VCaP (cell line): ENCODE data around the gene CLDN18.

Experiments
- H3K27ac ChIP-seq: fragments of 450-650 bp; 2 replicates; pipeline ENCODE4 v1.5.1; 2017
- TF ChIP-seq, protein P1 (sequence below): fragments of 450-650 bp; conservative IDR thresholded peaks from 2 replicates; pipeline ENCODE4 v1.5.1; 2017; ENCODE audit warnings: mild to moderate bottlenecking, moderate library complexity

Gene CLDN18

DNA sequence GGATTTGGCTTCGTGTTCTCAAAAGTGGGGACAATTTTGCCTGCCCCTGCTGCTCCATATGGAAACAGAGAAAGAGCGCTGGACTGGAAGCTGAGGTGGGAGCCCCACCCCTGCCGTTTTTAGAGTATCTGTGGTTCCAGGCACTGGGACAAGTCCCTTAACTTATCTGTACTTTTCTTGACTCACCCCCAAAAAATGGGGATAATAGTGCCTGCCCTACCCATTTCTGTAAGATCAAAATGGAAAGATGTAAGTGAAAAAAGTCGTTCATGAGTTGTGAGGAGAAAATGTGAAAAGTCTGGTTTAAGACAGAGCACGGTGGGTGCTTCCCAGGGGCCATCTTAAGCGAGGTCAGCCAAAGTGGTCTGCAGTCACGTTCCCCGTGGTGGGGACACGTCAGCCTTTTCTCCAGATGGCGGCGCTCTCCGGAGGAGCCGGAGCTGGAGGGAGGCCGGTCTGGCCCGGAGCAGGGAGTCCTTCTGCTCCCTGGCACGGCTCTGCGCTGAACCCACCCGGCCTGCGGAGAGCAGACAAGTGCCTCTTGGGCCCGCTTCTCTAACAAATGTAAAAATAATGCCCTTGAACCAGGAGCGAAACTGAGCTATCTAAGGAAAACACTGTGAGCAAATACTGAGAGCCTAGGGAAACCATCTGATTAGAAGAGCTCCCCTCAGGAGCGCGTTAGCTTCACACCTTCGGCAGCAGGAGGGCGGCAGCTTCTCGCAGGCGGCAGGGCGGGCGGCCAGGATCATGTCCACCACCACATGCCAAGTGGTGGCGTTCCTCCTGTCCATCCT is at the start of gene CLDN18:
Gene CLDN18, plus strand, starts transcription at position 690 of the 797 bp plus-strand sequence. Its CDS starts 61 bp downstream, at position 751.
- TF ChIP-seq, protein P1, sequence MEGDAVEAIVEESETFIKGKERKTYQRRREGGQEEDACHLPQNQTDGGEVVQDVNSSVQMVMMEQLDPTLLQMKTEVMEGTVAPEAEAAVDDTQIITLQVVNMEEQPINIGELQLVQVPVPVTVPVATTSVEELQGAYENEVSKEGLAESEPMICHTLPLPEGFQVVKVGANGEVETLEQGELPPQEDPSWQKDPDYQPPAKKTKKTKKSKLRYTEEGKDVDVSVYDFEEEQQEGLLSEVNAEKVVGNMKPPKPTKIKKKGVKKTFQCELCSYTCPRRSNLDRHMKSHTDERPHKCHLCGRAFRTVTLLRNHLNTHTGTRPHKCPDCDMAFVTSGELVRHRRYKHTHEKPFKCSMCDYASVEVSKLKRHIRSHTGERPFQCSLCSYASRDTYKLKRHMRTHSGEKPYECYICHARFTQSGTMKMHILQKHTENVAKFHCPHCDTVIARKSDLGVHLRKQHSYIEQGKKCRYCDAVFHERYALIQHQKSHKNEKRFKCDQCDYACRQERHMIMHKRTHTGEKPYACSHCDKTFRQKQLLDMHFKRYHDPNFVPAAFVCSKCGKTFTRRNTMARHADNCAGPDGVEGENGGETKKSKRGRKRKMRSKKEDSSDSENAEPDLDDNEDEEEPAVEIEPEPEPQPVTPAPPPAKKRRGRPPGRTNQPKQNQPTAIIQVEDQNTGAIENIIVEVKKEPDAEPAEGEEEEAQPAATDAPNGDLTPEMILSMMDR: no peak
- no peak within 1 kb of the TSS for H3K27ac ChIP-seq

- TF ChIP-seq, protein P1: no peak
Measured at GRCh38 chr3:137962251-137962650, 47.7 kb upstream of the CLDN18 start.

GRCh38 chr3:137963463-137963862 is 46.5 kb upstream of the CLDN18 start:
- TF ChIP-seq, protein P1: no peak

More at GRCh38 chr3:137962251-137962650, 47.7 kb upstream of the CLDN18 start:
- no peak overlapping the region for H3K27ac ChIP-seq

DNA sequence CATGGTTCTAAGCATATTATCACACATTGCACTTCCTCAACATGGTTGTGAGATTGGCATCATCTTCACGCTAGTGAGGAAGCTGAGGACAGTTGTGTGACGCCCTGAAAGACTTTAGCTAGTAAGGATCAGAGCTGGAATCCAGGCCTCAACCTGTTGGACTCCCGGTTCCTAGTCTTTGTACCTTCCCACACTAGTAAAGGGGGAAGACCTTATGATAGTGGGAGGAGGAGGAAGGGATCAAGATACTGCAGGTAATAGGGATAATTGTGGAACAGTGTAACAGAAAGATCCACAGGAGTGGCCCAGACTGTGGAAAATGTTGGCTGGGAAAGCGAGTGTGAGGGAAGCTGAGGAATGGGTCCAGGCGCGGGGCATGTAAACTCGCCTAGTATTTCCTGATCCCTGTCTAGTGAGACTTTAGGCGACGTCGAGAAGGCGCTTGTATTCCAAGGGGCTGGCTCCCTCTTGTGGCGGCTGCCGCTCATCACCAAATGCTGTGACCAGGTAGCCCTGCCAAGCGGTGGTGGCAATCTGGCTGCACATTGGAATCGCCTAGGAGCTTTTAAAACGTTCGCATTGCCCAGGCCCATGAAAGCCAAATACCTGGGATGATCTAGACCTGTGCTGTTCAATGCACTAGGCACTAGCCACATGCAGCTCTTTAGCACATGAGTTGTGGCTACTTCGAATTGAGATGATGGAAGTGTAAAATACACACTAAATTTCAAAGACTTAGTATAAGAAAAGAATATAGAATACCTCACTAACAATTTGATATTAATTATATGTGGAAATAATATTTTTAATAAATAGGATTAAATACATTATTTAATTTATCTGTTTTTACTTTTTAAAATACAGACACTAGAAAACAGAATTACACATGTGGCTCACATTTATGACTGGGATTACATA is 38.8 kb upstream of the CLDN18 start:
- no peak overlapping the region for H3K27ac ChIP-seq
- TF ChIP-seq, protein P1: peak; percentile 95

More at GRCh38 chr3:137963463-137963862, 46.5 kb upstream of the CLDN18 start:
- no peak overlapping the region for H3K27ac ChIP-seq

DNA sequence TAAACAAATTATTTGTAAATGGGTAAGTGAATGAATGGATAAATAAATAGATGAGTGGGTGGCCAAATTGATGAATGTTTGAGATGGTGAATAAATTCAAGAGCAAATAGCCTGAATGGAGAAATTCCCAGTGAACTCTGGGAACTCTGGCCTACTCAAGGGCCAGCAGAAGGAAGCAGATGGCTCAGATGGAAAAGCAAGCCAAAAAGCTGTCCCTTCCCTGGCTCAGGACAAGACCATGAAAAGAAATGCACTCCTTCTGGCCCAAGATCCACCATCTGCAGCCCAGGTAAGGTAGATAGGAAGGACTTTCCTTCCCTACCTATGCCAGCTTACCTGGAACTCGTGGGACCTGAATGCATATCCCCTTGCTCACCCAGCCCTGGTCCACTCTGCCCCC is 37.6 kb upstream of the CLDN18 start:
- no peak overlapping the region for H3K27ac ChIP-seq
- TF ChIP-seq, protein P1: no peak

DNA sequence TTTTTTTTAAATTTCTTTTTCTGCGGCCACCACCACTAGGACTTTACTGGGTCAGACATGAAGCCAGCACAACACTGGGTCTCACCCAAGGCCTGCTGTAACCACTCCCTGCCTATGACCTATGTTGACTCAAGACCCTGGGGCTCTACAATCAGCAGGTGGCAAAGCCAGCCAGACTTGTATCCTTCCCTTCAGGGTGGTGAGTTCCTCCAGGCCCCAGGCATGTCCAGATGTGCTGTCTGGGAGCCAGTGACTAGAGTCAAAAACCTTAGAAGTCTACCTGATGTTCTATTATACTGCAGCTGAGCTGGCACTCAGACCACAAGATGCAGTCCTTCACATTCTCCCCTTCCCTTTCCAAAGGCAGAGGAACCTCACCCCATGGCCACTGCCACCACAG is 31.6 kb upstream of the CLDN18 start:
- no peak overlapping the region for H3K27ac ChIP-seq
- TF ChIP-seq, protein P1: no peak

DNA sequence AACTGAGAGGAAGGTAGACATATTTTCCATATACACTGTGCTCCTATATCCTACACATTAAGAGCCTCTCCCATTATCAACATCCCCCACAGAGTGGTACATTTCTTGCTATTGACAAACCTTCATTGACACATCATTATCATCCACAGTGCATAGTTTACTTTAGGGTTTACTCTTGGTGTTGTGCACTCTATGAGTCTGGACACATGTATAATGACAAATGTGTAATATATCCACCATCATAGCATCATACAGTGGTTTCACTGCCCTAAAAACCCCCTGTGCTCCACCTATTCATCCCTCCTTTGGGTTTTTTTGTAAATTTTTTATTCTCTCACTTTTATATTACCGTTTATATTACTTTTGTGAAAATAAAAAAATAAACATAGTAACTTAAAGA is 22.2 kb upstream of the CLDN18 start:
- TF ChIP-seq, protein P1: no peak
- H3K27ac ChIP-seq: no peak overlapping the region
